ENCODE data around the gene FAM114A1. TPM values are rescaled to one million over a fixed set of nuclear protein-coding genes. Genes with fewer than 3 reads are reported as not detected.
A peak's percentile ranks its signal among the peaks of the same experiment; 100 is the strongest.

FAM114A1 gene
- total and polyA plus RNA-seq, 2 of the 4 experiments (the other 2 are of a cell fraction): 135 to 649 TPM

DNA sequence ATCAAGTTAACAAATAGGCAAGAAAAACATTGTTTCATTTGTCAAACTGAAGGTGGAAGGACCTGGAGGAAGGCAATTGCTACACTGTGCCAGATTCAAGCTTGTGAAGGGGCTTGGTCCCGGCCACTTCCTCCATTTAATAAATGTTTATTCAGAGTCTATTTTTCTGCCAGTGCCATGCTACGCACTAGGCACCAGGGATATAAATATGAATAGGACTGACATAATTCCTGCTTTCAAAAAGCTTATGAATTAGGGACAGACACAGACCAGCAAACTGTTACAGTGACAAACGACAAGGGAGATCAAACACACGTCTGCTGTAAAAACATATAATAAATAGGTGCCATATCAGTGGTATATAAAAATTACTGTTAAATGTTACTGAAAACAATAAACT is 11.6 kb upstream of the FAM114A1 start:
- Histone ChIP-seq H4K5ac (ENCODE audit: low read depth, low read length) (no peak overlapping the region), H3K4me2 (ENCODE audit: low read depth, low read length) (no peak overlapping the region), H2BK15ac (ENCODE audit: low read depth, low read length) (no peak overlapping the region), H3K18ac (ENCODE audit: low read depth, low read length) (peak overlapping the region; percentile 31; the same call in 1 of the 2 replicates), H2AK9ac (replicated peaks; ENCODE audit: low read depth, low read length, poor library complexity) (no peak overlapping the region), H3K79me1 (ENCODE audit: low read depth in 1 of 2, low read length in 2 of 2) (peaks cover 0 to 3% of the 10 kb centered on the region in 2 experiments; a peak in 1 of 4 replicates), H4K8ac (ENCODE audit: low read depth in 2 of 2, low read length in 2 of 2) (no peak overlapping the region), H2BK5ac (ENCODE audit: low read depth, low read length, poor library complexity, severe bottlenecking) (no peak overlapping the region), H2AK5ac (ENCODE audit: low read depth, low read length) (no peak overlapping the region), H3K27ac (ENCODE audit: insufficient read depth, low read length) (no peak overlapping the region), H2AFZ (replicated peaks; ENCODE audit: low read length, poor library complexity) (no peak overlapping the region), H2BK120ac (ENCODE audit: low read depth, low read length) (no peak overlapping the region), H3K9ac (ENCODE audit: low read depth, low read length) (no peak overlapping the region), H3K56ac (ENCODE audit: extremely low read depth, insufficient read depth, low read length) (no peak overlapping the region), H3K9me1 (ENCODE audit: insufficient read depth, low read length) (peaks cover 3% of the 10 kb centered on the region; the same call in 1 of the 2 replicates), H3K14ac (replicated peaks; ENCODE audit: low read depth, low read length) (no peak overlapping the region), H4K91ac (ENCODE audit: insufficient read depth, low read depth, low read length) (no peak overlapping the region), H3K4me3 (ENCODE audit: insufficient read depth, low read depth, low read length) (no peak overlapping the region), H3K4ac (ENCODE audit: low read depth, low read length) (no peak overlapping the region), H4K20me1 (ENCODE audit: insufficient read depth, low read length) (no peaks in the 10 kb centered on the region), H2BK20ac (ENCODE audit: low read depth, low read length) (no peak overlapping the region), H3K23ac (ENCODE audit: low read depth, low read length) (no peak overlapping the region), H3K4me1 (ENCODE audit: control insufficient read depth, insufficient read depth, low read length) (peaks cover 4% of the 10 kb centered on the region), H3K36me3 (ENCODE audit: control insufficient read depth, insufficient read depth, low read length) (no peaks in the 10 kb centered on the region), H3K9me3 (ENCODE audit: control insufficient read depth, insufficient read depth, low read length) (no peaks in the 10 kb centered on the region), H3K27me3 (ENCODE audit: control insufficient read depth, insufficient read depth, low read length) (no peaks in the 10 kb centered on the region)
- no peak for TF ChIP-seq BHLHE40 (IDR thresholded peaks at IDR 0.05; ENCODE audit: low read depth, low read length)
- TF ChIP-seq, protein P1, sequence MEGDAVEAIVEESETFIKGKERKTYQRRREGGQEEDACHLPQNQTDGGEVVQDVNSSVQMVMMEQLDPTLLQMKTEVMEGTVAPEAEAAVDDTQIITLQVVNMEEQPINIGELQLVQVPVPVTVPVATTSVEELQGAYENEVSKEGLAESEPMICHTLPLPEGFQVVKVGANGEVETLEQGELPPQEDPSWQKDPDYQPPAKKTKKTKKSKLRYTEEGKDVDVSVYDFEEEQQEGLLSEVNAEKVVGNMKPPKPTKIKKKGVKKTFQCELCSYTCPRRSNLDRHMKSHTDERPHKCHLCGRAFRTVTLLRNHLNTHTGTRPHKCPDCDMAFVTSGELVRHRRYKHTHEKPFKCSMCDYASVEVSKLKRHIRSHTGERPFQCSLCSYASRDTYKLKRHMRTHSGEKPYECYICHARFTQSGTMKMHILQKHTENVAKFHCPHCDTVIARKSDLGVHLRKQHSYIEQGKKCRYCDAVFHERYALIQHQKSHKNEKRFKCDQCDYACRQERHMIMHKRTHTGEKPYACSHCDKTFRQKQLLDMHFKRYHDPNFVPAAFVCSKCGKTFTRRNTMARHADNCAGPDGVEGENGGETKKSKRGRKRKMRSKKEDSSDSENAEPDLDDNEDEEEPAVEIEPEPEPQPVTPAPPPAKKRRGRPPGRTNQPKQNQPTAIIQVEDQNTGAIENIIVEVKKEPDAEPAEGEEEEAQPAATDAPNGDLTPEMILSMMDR (conservative IDR thresholded peaks at IDR 0.05; ENCODE audit: low read depth, low read length): no peak
- no peak for TF ChIP-seq CHD1 (IDR thresholded peaks at IDR 0.05; ENCODE audit: low read depth, low read length)
- TF ChIP-seq CEBPB (IDR thresholded peaks at IDR 0.05; ENCODE audit: low read depth, low read length): no peak
- TF ChIP-seq NFE2L2 (IDR thresholded peaks at IDR 0.05; ENCODE audit: low read depth, low read length): no peak
- TF ChIP-seq, protein P2, sequence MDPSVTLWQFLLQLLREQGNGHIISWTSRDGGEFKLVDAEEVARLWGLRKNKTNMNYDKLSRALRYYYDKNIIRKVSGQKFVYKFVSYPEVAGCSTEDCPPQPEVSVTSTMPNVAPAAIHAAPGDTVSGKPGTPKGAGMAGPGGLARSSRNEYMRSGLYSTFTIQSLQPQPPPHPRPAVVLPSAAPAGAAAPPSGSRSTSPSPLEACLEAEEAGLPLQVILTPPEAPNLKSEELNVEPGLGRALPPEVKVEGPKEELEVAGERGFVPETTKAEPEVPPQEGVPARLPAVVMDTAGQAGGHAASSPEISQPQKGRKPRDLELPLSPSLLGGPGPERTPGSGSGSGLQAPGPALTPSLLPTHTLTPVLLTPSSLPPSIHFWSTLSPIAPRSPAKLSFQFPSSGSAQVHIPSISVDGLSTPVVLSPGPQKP (IDR thresholded peaks at IDR 0.05; ENCODE audit: borderline replicate concordance, low read depth, low read length): no peak
- no peak for TF ChIP-seq USF2 (IDR thresholded peaks at IDR 0.05; ENCODE audit: low read depth, low read length)
- TF ChIP-seq MAZ (IDR thresholded peaks at IDR 0.05; ENCODE audit: borderline replicate concordance, low read depth, low read length): no peak
- dilution Hi-C loops (cut with HindIII; ENCODE audit: low sequenced_read_pairs, unreplicated experiment): no loop called here
- DNase-seq: no peak
- CTCF ChIA-PET: interaction anchor here (0.9 to 1.7 kb wide), 6 partner anchors 11 to 279 kb away, joined by 3 to 9 read pairs (median 4); partner anchors contain the start of genes FAM114A1 and TLR10
- no CpG with 5 or more reads among the region's 4 CpGs for WGBS, 2 experiments (ENCODE audit: extremely low coverage in 2 of 2, insufficient read length in 1 of 2)
- BruUV-seq (replicated peaks): TSS peak; percentile 52
- intact Hi-C loops (cut with micrococcal nuclease): loop anchor here (2.0 to 10.0 kb wide), 5 partner anchors 73 to 794 kb away; partner anchors contain the start of gene TLR10
- no peak for ATAC-seq (ENCODE audit: low read depth)
- in situ Hi-C loops (cut with MboI; ENCODE audit: low sequenced_read_pairs): loop anchor here (5.0 kb wide), 1 partner anchor 99 kb away; no protein-coding TSS in a partner anchor
- POLR2A ChIA-PET (ENCODE audit: unreplicated experiment): no interaction called here
